ENCODE data around the gene ZNF785. TPM values are rescaled to one million over a fixed set of nuclear protein-coding genes. Genes with fewer than 3 reads are reported as not detected.

ZNF785 gene
- total RNA-seq, 1 donor from 2014 or later: 7.6 TPM

DNA sequence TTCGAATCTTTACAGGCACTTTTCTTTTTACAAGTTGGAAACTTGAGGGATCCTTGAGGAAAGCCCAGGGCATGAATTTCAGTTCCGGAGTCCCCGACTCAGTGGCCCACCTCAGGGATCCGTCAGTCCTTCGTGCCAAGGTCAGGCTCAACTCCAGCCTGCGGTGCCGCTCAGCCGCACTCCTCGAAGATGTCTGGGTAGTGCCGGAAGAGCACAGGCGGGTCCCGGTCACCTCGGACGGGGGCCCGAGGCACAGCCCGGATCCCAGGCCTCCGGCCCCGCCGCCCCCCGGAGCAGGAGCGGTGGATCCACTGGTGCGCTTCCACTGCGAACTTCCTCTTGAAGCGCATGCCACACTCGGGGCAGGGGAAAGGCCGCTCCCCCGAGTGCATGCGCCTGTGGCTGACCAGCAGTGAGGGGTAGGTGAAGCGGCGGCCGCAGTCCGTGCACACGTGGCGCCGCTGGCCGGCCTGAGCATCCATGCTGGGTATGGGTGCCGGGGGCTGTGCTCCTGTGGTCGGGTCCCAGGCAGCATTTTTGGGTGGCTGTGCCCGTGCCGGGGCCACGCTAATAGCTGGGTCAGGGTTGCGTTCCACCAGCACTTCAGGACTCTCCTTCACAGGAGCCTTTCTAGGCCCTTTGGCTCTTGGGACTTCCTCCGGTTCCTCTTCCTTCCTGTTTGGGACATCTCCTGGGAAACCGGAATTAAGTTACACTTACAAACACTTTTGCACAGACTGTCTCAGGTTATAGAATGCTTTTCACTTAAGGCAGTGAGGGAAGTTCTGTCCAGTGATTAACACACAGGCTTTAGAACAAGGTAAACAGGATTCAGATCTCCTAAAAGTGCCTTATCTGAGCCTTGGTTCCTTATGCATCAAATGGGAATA lies 15.5 kb downstream of the ZNF785 start:
- peak overlapping the region; percentile 86 for H3K4me3 ChIP-seq (ENCODE audit: low read depth, low read length)
- no peak for DNase-seq (ENCODE audit: low read depth)
- TF ChIP-seq CTCF (conservative IDR thresholded peaks at IDR 0.05; ENCODE audit: low read depth, low read length): no peak

GRCh38 chr16:30569281-30569680 lies 16.2 kb downstream of the ZNF785 start:
- no peak for TF ChIP-seq CTCF (conservative IDR thresholded peaks at IDR 0.05; ENCODE audit: low read depth, low read length)
- no peak for DNase-seq (ENCODE audit: low read depth)
- no peak overlapping the region for H3K4me3 ChIP-seq (ENCODE audit: low read depth, low read length)

DNA sequence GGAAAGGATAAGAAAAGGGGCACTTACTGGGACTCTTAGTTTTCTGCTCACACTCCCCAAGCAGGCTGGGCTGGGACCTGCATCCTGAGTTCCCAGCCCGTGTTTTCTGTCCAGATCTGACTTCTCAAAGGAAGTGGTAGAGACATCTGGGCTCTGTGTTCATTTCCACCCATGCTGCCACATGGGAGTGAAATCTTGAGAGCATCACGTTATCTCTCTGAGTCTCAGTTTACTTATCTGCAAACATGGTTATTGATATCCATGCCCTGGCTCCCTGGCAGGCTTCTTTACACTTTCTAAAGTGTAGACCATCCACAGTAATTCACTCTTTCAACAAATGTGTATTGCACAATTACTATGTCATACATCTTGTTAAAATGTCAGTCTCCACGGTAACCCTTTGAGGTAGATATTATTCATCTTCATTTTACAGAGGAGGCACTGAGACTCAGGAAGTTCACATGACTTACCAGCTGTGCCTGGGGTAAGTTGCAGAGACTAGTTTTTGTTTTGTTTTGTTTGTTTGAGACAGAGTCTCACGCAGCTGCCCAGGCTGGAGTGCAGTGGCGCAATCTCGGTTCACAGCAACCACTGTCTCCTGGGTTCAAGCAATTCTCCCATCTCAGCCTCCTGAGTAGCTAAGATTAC lies 17.4 kb downstream of the ZNF785 start:
- TF ChIP-seq CTCF (conservative IDR thresholded peaks at IDR 0.05; ENCODE audit: low read depth, low read length): no peak
- no peak overlapping the region for H3K4me3 ChIP-seq (ENCODE audit: low read depth, low read length)
- DNase-seq (ENCODE audit: low read depth): no peak

GRCh38 chr16:30567160-30567990 lies 18.1 kb downstream of the ZNF785 start:
- TF ChIP-seq CTCF (conservative IDR thresholded peaks at IDR 0.05; ENCODE audit: low read depth, low read length): no peak
- H3K4me3 ChIP-seq (ENCODE audit: low read depth, low read length): no peak overlapping the region
- no peak for DNase-seq (ENCODE audit: low read depth)

DNA sequence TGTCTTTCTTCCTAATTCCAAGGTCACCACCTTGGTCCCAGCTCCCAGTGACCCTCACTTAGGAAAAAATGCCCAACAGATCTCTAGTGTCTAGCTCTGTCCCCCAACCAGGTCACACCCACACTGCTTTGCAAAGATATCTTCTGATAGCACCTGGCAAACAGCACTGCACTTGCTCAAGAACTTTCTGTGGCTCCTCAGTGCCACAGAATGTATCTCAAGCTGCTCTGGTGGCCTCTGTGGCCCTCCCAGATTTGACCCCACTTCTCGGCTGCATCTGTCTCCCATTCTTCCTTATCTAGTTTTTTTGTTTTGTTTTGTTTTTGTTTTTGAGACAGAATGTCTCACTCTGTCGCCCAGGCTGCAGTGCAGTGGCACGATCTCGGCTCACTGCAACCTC lies 19.0 kb downstream of the ZNF785 start:
- TF ChIP-seq CTCF (conservative IDR thresholded peaks at IDR 0.05; ENCODE audit: low read depth, low read length): no peak
- no peak for DNase-seq (ENCODE audit: low read depth)
- H3K4me3 ChIP-seq (ENCODE audit: low read depth, low read length): no peak overlapping the region

GRCh38 chr16:30565984-30566383 lies 19.5 kb downstream of the ZNF785 start:
- H3K4me3 ChIP-seq (ENCODE audit: low read depth, low read length): no peak overlapping the region
- no peak for DNase-seq (ENCODE audit: low read depth)
- no peak for TF ChIP-seq CTCF (conservative IDR thresholded peaks at IDR 0.05; ENCODE audit: low read depth, low read length)

Measured in epithelial cell of proximal tubule (primary cell).